ENCODE data around the gene LIPC. TPM values are rescaled to one million over a fixed set of nuclear protein-coding genes. Genes with fewer than 3 reads are reported as not detected.

The LIPC gene
- total and polyA plus RNA-seq, 9 of the 15 experiments (the other 6 are each of a cell fraction or from before 2014, with no cell fraction given): 0.07 to 0.41 (median 0.11) TPM; not detected in 2

- TF ChIP-seq CBFB (CRISPR knock-in tag; IDR thresholded peaks at IDR 0.05): no peak
- no peak for TF ChIP-seq HMBOX1 (IDR thresholded peaks at IDR 0.05)
- no peak for TF ChIP-seq OTX1 (CRISPR knock-in tag; IDR thresholded peaks at IDR 0.05)
- TF ChIP-seq MYC (IDR thresholded peaks at IDR 0.05; ENCODE audit: low read depth, low read length): no peak
- TF ChIP-seq MYC (CRISPR knock-in tag; IDR thresholded peaks at IDR 0.05; ENCODE audit: borderline replicate concordance, low read depth): no peak
- TF ChIP-seq, protein P1, sequence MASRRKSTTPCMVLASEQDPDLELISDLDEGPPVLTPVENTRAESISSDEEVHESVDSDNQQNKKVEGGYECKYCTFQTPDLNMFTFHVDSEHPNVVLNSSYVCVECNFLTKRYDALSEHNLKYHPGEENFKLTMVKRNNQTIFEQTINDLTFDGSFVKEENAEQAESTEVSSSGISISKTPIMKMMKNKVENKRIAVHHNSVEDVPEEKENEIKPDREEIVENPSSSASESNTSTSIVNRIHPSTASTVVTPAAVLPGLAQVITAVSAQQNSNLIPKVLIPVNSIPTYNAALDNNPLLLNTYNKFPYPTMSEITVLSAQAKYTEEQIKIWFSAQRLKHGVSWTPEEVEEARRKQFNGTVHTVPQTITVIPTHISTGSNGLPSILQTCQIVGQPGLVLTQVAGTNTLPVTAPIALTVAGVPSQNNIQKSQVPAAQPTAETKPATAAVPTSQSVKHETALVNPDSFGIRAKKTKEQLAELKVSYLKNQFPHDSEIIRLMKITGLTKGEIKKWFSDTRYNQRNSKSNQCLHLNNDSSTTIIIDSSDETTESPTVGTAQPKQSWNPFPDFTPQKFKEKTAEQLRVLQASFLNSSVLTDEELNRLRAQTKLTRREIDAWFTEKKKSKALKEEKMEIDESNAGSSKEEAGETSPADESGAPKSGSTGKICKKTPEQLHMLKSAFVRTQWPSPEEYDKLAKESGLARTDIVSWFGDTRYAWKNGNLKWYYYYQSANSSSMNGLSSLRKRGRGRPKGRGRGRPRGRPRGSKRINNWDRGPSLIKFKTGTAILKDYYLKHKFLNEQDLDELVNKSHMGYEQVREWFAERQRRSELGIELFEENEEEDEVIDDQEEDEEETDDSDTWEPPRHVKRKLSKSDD (conservative IDR thresholded peaks at IDR 0.05; ENCODE audit: low read length): no peak
- no peak for TF ChIP-seq PRMT5 (CRISPR knock-in tag; IDR thresholded peaks at IDR 0.05)
- TF ChIP-seq, protein P2, sequence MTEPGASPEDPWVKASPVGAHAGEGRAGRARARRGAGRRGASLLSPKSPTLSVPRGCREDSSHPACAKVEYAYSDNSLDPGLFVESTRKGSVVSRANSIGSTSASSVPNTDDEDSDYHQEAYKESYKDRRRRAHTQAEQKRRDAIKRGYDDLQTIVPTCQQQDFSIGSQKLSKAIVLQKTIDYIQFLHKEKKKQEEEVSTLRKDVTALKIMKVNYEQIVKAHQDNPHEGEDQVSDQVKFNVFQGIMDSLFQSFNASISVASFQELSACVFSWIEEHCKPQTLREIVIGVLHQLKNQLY (CRISPR knock-in tag; conservative IDR thresholded peaks at IDR 0.05): no peak
- TF ChIP-seq TRIM25 (IDR thresholded peaks at IDR 0.05; ENCODE audit: borderline replicate concordance): no peak
- no peak for TF ChIP-seq ATF7 (IDR thresholded peaks at IDR 0.05)
- no peak for TF ChIP-seq NFXL1 (CRISPR knock-in tag; IDR thresholded peaks at IDR 0.05)
- TF ChIP-seq SIRT6 (IDR thresholded peaks at IDR 0.05; ENCODE audit: low read depth, low read length): no peak
Observed at GRCh38 chr15:58547628-58548307, 116.0 kb downstream of the LIPC start (continued).
